RWPE2 (cell line): ENCODE data around the gene KCNMA1.

Source experiments
- ATAC-seq: fragments of 200-7000 bp; cut with Tn5 transposase; 3 replicates; pipeline ENCODE4 v1.9.1; 2021; ENCODE audit warnings: low read depth
- DNase-seq: peaks from one replicate; pipeline ENCODE4 v3.0.0-alpha.2; 2020; ENCODE audit warnings: low spot score
- H3K27ac ChIP-seq: fragments of 450-650 bp; 2 replicates; pipeline ENCODE4 v1.5.1; 2017; ENCODE audit warnings: mild to moderate bottlenecking; ENCODE audit not compliant: poor library complexity, severe bottlenecking
- H3K27me3 ChIP-seq: fragments of 250-450 bp; sonication (Bioruptor Pico); 2 replicates; pipeline ENCODE4 v1.5.1; 2021; ENCODE audit warnings: mild to moderate bottlenecking, moderate library complexity; ENCODE audit not compliant: insufficient read depth, poor library complexity, severe bottlenecking
- H3K36me3 ChIP-seq: fragments of 250-450 bp; sonication (Bioruptor Pico); 2 replicates; pipeline ENCODE4 v1.5.1; 2020; ENCODE audit warnings: low read depth, mild to moderate bottlenecking, moderate library complexity
- H3K4me1 ChIP-seq: fragments of 250-450 bp; sonication (Bioruptor Pico); 2 replicates; pipeline ENCODE4 v1.5.1; 2021; ENCODE audit warnings: mild to moderate bottlenecking, moderate library complexity; ENCODE audit not compliant: insufficient read depth, poor library complexity, severe bottlenecking
- H3K4me3 ChIP-seq: fragments of 250-450 bp; sonication (Bioruptor Pico); 2 replicates; pipeline ENCODE4 v1.5.1; 2021; ENCODE audit warnings: mild to moderate bottlenecking, moderate library complexity; ENCODE audit not compliant: severe bottlenecking
- H3K9me3 ChIP-seq: fragments of 250-450 bp; sonication (Bioruptor Pico); 2 replicates; pipeline ENCODE4 v1.5.1; 2021; ENCODE audit warnings: mild to moderate bottlenecking, moderate library complexity; ENCODE audit not compliant: severe bottlenecking
- TF ChIP-seq, protein P1 (sequence below): fragments of 450-650 bp; IDR thresholded peaks from one replicate; pipeline ENCODE4 v1.5.1; 2017; ENCODE audit warnings: mild to moderate bottlenecking, moderate library complexity; ENCODE audit not compliant: poor library complexity, severe bottlenecking

The KCNMA1 gene

GRCh38 chr10:76829724-76830123 lies 807.9 kb downstream of the KCNMA1 start:
- DNase-seq (no peak), ATAC-seq (no peak)
- Histone ChIP-seq H3K27me3 (peaks cover 11% of the 10 kb centered on the region), H3K9me3 (no peaks in the 10 kb centered on the region), H3K27ac (no peak overlapping the region), H3K4me1 (no peaks in the 10 kb centered on the region), H3K4me3 (no peak overlapping the region), H3K36me3 (no peaks in the 10 kb centered on the region)
- TF ChIP-seq, protein P1, sequence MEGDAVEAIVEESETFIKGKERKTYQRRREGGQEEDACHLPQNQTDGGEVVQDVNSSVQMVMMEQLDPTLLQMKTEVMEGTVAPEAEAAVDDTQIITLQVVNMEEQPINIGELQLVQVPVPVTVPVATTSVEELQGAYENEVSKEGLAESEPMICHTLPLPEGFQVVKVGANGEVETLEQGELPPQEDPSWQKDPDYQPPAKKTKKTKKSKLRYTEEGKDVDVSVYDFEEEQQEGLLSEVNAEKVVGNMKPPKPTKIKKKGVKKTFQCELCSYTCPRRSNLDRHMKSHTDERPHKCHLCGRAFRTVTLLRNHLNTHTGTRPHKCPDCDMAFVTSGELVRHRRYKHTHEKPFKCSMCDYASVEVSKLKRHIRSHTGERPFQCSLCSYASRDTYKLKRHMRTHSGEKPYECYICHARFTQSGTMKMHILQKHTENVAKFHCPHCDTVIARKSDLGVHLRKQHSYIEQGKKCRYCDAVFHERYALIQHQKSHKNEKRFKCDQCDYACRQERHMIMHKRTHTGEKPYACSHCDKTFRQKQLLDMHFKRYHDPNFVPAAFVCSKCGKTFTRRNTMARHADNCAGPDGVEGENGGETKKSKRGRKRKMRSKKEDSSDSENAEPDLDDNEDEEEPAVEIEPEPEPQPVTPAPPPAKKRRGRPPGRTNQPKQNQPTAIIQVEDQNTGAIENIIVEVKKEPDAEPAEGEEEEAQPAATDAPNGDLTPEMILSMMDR, result no peak
